GM20000 (cell line): ENCODE results near the gene ARHGAP21.

Experiments
- DNase-seq: peaks from one replicate; pipeline ENCODE4 v3.0.0; 2012; ENCODE audit warnings: low spot score
- CTCF ChIP-seq: IDR thresholded peaks from 2 replicates; pipeline ENCODE4 v1.5.1; 2012; ENCODE audit warnings: mild to moderate bottlenecking, control low read depth; ENCODE audit errors: extremely low read depth, missing control alignments

ARHGAP21 gene

GRCh38 chr10:24570658-24571426 is 152.8 kb downstream of the ARHGAP21 start:
- TF ChIP-seq CTCF: no peak
- DNase-seq: no peak

GRCh38 chr10:24569828-24570657 is 153.6 kb downstream of the ARHGAP21 start:
- DNase-seq: no peak
- TF ChIP-seq CTCF: no peak

GRCh38 chr10:24569330-24569796 is 154.3 kb downstream of the ARHGAP21 start:
- no peak for TF ChIP-seq CTCF
- DNase-seq: no peak

- TF ChIP-seq CTCF: no peak
- no peak for DNase-seq
Observed at GRCh38 chr10:24568042-24568441, 155.6 kb downstream of the ARHGAP21 start.

GRCh38 chr10:24561453-24561852 is 162.2 kb downstream of the ARHGAP21 start:
- no peak for DNase-seq
- no peak for TF ChIP-seq CTCF

GRCh38 chr10:24556750-24557742 is 166.6 kb downstream of the ARHGAP21 start:
- peak; percentile 57 for DNase-seq
- peak; percentile 51 for TF ChIP-seq CTCF
